ENCODE results near the gene RCSD1. TPM values are rescaled to one million over a fixed set of nuclear protein-coding genes. Genes with fewer than 3 reads are reported as not detected.

RCSD1 gene
- total and polyA plus RNA-seq, 2 of the 13 experiments (the other 11 are each of a cell fraction or from before 2014, with no cell fraction given), result not detected

DNA sequence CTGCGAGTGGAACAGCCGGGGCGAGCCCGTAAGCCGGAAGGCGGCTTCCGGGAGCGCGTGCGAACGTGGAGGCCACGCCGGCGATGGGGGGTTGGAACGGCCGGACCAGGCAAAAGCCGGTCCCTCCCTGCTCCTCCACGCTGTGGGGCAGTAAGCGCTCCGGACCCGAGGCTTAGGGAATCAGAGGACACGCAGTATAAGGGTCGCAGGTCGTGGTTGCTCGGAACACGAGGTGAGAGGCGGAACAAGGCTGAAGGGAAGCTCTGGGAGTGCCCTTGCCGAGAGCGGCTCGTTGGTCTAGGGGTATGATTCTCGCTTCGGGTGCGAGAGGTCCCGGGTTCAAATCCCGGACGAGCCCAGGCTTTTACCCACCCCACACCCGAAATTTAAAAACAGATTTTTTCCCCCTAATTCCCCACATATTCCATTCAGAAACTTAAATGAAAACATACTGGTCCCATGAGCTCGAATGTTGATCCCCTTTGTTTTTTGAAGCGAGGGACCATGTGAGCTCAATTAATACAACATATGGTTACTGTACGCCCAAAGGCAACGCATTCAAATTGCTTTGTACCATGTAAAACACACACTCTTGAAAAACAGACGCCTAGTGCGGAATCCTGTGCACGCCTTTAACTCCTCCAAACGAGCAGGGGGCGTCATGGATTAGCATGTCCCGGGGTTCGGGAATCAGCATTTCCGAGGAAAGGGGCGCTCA, 84.6 kb downstream of the RCSD1 start (continued):
- TF ChIP-seq SRY (CRISPR knock-in tag; IDR thresholded peaks at IDR 0.05) (no peak), SKIL (CRISPR knock-in tag; IDR thresholded peaks at IDR 0.05; ENCODE audit: borderline replicate concordance) (peak; percentile 68), MED8 (CRISPR knock-in tag; IDR thresholded peaks at IDR 0.05; ENCODE audit: insufficient replicate concordance) (no peak), GABPB1 (CRISPR knock-in tag; IDR thresholded peaks at IDR 0.05) (peak; percentile 92), RARG (CRISPR knock-in tag; IDR thresholded peaks at IDR 0.05; ENCODE audit: low read depth) (peak; percentile 62; the same call in 1 of the 2 replicates), MIER2 (CRISPR knock-in tag; IDR thresholded peaks at IDR 0.05) (peak; percentile 37; the same call in 1 of the 2 replicates), XRCC5 (optimal IDR thresholded peaks at IDR 0.05; ENCODE audit: low read length) (peak; percentile 52), HNRNPH1 (optimal IDR thresholded peaks at IDR 0.05; ENCODE audit: low read depth, low read length) (no peak), YY1 (IDR thresholded peaks at IDR 0.05; ENCODE audit: insufficient read depth, insufficient replicate concordance, low read depth, low read length) (peak; percentile 16), NR2F6 (IDR thresholded peaks at IDR 0.05) (peak; percentile 60; the same call in 1 of the 2 replicates), NR2F6 (CRISPR knock-in tag; IDR thresholded peaks at IDR 0.05) (peak; percentile 73; the same call in 1 of the 2 replicates), ZMYM2 (CRISPR knock-in tag; IDR thresholded peaks at IDR 0.05) (peak; percentile 93), GLMP (CRISPR knock-in tag; IDR thresholded peaks at IDR 0.05; ENCODE audit: borderline replicate concordance) (no peak), MBNL3 (CRISPR knock-in tag; conservative IDR thresholded peaks at IDR 0.05) (no peak), HMG20A (CRISPR knock-in tag; IDR thresholded peaks at IDR 0.05; ENCODE audit: borderline replicate concordance) (no peak), ZNF160 (CRISPR knock-in tag; IDR thresholded peaks at IDR 0.05) (no peak; the same call in none of the 2 replicates), SP2 (CRISPR knock-in tag; IDR thresholded peaks at IDR 0.05) (peak; percentile 31; the same call in 1 of the 2 replicates), ZBTB26 (CRISPR knock-in tag; IDR thresholded peaks at IDR 0.05; ENCODE audit: borderline replicate concordance) (peak; percentile 69; the same call in 1 of the 2 replicates), SMARCC2 (IDR thresholded peaks at IDR 0.05) (no peak), ZBTB3 (CRISPR knock-in tag; IDR thresholded peaks at IDR 0.05; ENCODE audit: borderline replicate concordance, low read depth) (peak; percentile 60; the same call in 1 of the 2 replicates), ZSCAN29 (CRISPR knock-in tag; conservative IDR thresholded peaks at IDR 0.05) (peak; percentile 88; the same call in 1 of the 2 replicates), TEAD3 (CRISPR knock-in tag; optimal IDR thresholded peaks at IDR 0.05; ENCODE audit: borderline replicate concordance) (no peak), ZNF883 (CRISPR knock-in tag; IDR thresholded peaks at IDR 0.05; ENCODE audit: not compliant biosample characterization) (peak; percentile 41)
- TF ChIP-seq, protein P1, sequence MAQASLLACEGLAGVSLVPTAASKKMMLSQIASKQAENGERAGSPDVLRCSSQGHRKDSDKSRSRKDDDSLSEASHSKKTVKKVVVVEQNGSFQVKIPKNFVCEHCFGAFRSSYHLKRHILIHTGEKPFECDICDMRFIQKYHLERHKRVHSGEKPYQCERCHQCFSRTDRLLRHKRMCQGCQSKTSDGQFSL (CRISPR knock-in tag; IDR thresholded peaks at IDR 0.05), result peak; percentile 77
